Skeletal muscle cell (primary cell): Measurements from ENCODE around the gene RHOXF2B.
"Not testable (repeated sequence)": the region's sequence is repeated elsewhere in the genome, so short reads cannot be mapped to it uniquely, and the experiment has no call there.

Source experiments
- DNase-seq: peaks from one replicate; pipeline ENCODE4 v3.0.0-alpha.2; 2010; ENCODE audit warnings: low read depth
- H3K4me3 ChIP-seq: 2 replicates; pipeline ENCODE4 v1.5.1; 2011; ENCODE audit warnings: low read depth, mild to moderate bottlenecking, control low read depth, low read length, moderate library complexity

Gene RHOXF2B

GRCh38 chrX:120077590-120077989 is at the start of gene RHOXF2B:
RHOXF2B (minus strand) TSS chrX:120077690; CDS start chrX:120077552, 138 bp downstream.
- H3K4me3 ChIP-seq, DNase-seq: not testable (repeated sequence)

DNA sequence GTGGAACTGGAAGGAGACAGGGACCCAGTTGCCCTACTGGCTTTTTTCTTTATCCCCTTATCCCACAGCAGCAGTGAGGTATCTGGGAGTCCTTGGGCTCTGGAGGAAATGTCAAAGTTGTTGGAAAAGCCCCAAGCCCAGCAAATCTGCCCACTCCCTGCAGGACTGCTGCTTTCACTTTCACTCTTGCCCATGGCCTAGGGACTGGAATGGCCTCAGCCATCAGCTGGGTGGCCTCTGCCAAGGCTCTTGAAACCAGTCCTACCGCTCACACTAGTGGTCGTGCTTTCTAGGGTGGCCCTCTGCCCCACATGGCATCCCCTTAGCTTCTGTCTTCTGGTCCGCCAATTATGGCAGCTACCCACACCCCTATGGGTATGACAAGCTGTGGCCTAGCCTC is 48.0 kb upstream of the RHOXF2B start:
- H3K4me3 ChIP-seq, result no peak overlapping the region
- no peak for DNase-seq

DNA sequence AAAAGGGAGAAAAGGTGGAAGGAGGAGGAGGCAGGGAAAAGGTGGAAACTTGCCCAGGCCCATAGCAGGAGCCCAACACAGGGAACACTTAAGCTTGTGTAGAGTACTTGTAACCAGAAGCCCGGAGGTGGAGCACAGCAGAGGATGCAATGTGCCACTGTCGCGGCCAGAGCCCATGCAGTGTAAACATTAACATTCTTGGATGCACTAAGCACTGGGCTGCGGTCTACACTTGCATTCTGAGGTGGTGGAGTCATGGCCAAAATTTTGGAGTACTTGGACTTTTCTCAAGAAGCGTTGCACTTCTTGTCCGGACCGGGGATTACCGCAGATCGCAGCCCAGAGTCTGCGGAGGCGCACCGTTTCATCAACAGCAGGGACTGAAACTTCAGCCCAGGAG is 42.7 kb upstream of the RHOXF2B start:
- H3K4me3 ChIP-seq, result no peak overlapping the region
- no peak for DNase-seq

DNA sequence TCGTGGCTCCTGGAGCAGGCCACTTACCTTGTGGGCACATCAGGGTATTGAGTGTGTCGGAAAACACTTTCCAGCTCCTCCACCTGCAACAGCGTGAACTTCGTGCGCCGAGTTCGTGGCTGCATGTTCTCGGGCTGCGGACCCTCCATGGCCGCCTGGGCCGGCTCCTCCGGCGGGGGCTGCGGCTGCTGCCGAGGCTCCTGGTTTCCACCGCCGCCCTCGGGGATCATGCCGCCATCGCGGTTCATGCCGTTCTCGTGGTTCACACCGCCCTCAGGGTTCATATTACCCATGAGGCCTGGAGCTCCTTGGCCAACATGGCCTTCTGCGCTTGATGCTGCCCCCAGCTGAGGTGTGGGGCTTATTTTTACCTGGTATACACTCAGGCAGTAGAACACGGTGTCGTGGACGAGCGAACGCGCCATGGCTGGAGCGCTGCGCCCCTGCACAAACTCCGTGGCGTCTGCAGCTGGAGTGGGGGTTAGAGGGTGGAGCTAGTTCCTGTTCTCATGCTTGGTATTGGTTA is 38.0 kb upstream of the RHOXF2B start, which contains the start of gene RHOXF1:
Gene RHOXF1, minus strand, starts transcription at position 476 of the 526 bp plus-strand sequence. Its CDS starts 51 bp downstream, at position 425.
- no peak for DNase-seq
- H3K4me3 ChIP-seq, result no peak within 1 kb of the TSS

DNA sequence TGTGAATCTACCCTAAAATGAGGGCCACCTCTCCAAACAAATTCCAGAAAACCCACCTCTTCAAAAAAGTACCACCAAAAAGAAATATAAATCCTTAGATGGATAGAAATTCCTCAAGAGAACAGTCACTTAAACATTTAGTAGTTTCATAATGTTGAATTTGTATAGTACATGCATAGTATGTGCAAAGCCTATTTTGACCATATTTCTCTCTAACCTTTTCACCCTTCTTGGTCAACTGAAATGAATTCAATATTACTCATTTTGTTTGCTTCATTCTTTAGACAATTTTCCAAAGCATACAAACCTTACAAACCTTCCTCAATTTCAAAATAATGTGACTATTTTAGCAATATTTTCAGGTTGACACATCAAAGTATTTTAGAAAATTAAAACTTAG is 34.1 kb upstream of the RHOXF2B start:
- DNase-seq, result no peak
- H3K4me3 ChIP-seq, result no peak overlapping the region

DNA sequence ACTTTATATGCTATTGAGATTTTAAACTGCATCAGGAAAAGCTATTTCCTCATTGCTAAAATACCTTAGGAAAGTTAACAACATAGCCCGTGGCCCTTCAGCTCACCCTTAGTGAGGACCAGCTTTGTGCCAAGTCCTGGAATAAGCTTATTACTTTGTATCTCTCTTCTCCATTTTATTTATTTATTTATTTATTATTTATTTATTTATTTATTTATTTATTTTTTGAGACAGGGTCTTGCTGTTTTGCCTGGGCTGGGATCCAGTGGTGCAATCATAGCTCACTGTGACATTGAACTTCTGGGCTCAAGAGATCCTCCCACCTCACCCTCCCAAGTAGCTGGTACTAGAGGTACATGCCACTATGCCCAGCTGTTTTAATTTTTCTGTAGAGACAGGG is 31.9 kb upstream of the RHOXF2B start:
- no peak for DNase-seq
- no peak overlapping the region for H3K4me3 ChIP-seq

DNA sequence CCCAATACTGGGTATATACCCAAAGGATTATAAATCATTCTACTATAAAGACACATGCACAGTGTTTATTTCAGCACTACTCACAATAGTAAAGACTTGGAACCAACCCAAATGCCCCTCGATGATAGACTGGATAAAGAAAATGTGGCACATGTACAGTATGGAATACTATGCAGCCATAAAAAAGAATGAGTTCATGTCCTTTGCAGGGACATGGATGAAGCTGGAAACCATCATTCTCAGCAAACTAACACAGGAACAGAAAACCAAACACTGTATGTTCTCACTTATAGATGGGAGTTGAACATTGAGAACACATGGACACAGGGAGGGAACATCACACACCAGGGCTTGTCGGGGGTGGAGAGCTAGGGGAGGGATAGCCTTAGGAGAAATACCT is 27.2 kb upstream of the RHOXF2B start:
- DNase-seq, H3K4me3 ChIP-seq: not testable (repeated sequence)

DNA sequence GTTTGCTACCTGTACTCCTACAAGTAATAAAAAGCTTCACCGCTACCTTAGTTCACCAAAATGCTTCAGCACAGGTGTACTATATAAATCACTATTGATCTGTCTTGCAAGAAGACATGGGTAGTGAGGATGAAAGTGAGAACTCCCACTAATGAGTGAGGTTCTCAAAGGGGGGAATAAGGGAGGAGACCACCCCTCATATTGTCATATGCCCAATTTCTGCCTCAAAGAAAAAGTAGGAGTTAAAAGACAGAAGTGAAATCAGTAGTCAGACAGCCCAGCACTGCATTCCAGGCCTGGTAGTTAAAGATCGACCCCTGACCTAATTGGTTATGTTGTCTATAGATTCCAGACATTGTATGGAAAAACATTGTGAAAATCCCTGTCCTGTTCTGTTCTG is 23.6 kb upstream of the RHOXF2B start:
- not testable (repeated sequence) for H3K4me3 ChIP-seq, DNase-seq

DNA sequence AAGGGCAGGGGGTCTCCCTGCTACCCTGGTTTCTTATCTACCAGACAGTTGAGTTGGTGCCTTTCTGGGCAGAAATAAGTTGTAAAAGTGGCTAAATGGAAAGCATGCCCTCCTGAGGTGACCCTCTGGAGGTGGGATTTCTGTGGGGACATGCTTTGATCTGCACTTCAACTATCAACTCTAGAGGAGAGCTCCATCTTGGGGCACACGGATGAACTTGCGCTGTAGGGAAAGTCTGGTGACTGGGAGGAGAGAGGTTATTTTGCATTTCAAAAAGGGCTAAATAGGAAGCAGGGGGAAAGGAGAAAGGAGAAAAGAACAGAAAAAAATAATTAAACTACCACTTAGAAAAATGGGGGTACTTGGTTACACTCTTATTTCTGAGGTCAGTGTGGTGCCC is 12.7 kb upstream of the RHOXF2B start:
- DNase-seq, result no peak
- H3K4me3 ChIP-seq, result no peak overlapping the region

GRCh38 chrX:120087289-120088017 is 10.0 kb upstream of the RHOXF2B start:
- no peak for DNase-seq
- H3K4me3 ChIP-seq, result no peak overlapping the region

DNA sequence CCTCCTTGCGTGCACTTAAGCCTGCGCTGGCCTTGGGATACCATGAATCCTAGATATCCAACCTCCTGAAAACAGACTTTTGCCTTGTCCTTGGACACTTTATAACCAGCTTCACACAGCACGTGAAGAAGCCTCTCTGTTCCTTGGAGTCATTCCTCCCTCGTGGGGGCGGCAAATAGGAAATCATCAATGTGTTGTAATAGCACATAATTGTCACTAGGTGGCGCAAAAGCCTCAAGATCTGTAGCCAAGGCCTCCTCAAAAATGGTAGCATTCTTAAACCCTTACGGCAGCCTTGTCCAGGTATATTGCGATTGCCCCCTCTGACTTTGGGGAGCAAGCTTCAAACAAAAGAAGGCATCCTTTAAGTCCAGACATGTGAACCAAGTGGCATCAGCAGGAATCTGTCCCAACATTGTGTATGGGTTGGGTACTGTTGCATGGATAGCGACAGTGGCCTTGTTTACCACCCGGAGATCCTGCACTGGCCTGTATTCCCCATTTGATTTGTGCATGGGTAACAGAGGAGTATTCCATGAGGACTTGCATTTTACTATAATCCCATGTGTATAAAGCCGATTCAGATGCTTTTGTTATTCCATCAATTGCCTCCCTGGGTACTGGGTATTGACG is 8.2 kb upstream of the RHOXF2B start:
- DNase-seq, H3K4me3 ChIP-seq: not testable (repeated sequence)

- not testable (repeated sequence) for H3K4me3 ChIP-seq, DNase-seq
Observed at GRCh38 chrX:120066169-120066568, 11.3 kb downstream of the RHOXF2B start.

GRCh38 chrX:120042712-120043111 is 34.8 kb downstream of the RHOXF2B start:
- H3K4me3 ChIP-seq, DNase-seq: not testable (repeated sequence)

DNA sequence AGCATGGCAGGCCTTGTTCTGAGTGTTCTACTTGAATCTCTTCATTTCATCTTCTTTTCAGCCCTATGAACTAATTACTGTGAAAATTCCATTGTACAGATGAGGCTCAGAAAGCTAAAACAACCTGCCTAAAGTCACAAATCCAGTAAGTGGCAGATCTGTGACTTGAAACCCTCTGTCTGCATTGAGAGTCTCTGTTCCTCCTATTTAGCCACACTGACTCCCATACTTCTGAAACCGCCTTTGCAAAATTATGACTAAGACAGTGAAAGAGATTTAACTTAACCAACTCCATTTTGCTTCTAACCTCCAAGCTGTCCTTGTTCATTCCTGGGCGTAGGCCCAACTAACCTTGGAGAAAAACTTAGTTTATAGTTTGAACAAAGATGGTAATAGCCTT is 35.2 kb downstream of the RHOXF2B start:
- not testable (repeated sequence) for H3K4me3 ChIP-seq, DNase-seq

DNA sequence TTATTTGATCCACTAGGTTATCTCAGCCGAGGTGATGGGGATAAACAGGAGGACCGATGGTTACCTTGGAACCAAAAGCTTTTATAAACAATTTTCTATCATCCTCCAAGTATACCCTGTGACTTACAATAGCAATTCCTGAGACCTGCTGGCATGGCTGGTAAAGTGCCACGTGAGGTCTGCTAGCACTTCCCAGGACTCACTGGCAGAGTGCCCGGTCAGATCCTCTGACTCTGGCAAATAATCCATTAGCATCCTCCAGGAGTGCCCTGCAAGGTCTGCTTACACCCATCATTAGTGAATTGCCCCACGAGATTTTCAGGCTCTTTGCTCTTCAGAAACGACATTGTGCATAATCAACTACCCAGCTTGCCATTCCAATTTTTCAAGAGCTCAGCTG is 37.3 kb downstream of the RHOXF2B start:
- DNase-seq, H3K4me3 ChIP-seq: not testable (repeated sequence)

DNA sequence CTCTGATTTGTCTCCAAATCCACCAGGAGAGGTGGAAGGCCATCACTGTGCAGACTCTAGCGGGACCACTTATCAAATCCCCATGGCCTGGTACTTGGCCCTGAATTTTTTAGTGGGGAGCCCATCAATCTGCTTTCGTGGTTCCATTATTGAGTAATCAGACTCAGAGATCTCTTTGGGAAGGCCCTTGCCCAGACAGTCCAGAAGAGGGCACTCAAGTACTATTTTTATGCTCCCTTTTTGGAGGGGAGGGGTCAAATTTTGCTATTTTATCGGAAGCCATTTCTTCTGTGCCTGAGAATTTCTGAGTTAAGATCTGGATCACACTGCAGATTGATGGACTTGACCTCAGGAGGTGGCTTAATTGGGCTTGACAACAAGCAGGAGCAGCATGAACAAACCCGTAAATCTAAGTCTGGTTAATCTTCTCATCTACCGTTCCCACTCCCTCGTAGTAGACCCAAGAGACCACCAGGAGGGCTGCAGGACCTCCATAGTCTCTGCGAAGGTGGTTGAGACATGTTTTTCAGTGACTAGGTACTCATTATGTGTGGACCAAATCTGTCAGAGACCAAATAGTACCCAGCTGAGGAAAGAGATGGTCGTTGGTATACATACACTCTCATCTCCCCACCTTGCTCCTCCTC is 38.3 kb downstream of the RHOXF2B start:
- H3K4me3 ChIP-seq, DNase-seq: not testable (repeated sequence)

GRCh38 chrX:120036704-120037103 is 40.8 kb downstream of the RHOXF2B start:
- H3K4me3 ChIP-seq, result no peak overlapping the region
- DNase-seq, result no peak

GRCh38 chrX:120035522-120036309 is 41.8 kb downstream of the RHOXF2B start:
- DNase-seq, H3K4me3 ChIP-seq: not testable (repeated sequence)

DNA sequence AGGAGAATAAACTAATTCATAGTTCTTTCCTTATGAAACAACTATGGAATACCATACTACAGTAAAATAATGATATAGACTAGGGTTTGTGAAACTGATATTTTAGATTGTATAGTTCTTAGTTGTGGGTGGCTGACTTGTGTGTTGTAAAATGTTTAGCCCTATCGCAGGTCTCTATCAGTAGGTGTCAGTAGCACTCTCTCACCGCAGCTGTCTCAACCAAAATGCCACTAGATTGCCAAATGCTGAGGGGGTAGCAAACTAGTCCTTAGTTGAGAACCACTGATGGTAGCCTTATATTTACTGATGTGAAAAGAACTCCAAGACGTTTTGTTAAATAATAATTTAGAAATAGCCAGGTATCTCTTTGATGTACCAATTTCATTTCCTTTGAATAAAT is 48.1 kb downstream of the RHOXF2B start:
- no peak for DNase-seq
- H3K4me3 ChIP-seq, result no peak overlapping the region
